Fibroblast of lung (primary cell): ENCODE measurements around the gene DLK1.

Source experiments
- EZH2 ChIP-seq: IDR thresholded peaks from 2 replicates; pipeline ENCODE4 v1.5.1; 2012; ENCODE audit warnings: low read length, control low read depth, mild to moderate bottlenecking; ENCODE audit errors: missing control alignments
- TF ChIP-seq, protein P1 (sequence below), 2 donors: IDR thresholded peaks in 1 of 2; conservative IDR thresholded peaks in 1 of 2; 1 replicate in 1 of 2; 2 replicates in 1 of 2; pipeline ENCODE4 v1.5.1; 2011 to 2012; ENCODE audit warnings: low read length in 2 of 2, control low read depth in 1 of 2, inconsistent platforms in 1 of 2, low read depth in 1 of 2, mild to moderate bottlenecking in 1 of 2

DNA sequence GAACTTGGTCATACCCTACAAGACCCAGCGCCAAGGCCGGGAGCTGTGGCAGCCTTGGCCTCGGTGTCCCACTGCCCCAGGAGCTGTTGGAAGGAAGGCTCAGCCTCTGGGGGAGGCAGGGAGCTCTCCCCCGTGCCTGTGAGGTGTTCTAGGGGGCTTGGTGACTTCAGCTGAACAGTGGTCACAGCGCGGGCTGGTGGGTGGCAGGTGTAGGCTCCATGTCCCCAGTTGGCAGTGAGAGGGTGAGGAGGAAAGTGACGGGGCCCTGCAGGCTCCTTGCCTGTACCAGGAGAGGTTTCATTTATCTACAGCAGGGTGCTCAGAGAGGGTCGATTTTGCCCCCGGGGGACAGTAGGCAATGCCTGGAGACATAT, 47.5 kb downstream of the DLK1 start:
- no peak for TF ChIP-seq EZH2
- TF ChIP-seq, protein P1, sequence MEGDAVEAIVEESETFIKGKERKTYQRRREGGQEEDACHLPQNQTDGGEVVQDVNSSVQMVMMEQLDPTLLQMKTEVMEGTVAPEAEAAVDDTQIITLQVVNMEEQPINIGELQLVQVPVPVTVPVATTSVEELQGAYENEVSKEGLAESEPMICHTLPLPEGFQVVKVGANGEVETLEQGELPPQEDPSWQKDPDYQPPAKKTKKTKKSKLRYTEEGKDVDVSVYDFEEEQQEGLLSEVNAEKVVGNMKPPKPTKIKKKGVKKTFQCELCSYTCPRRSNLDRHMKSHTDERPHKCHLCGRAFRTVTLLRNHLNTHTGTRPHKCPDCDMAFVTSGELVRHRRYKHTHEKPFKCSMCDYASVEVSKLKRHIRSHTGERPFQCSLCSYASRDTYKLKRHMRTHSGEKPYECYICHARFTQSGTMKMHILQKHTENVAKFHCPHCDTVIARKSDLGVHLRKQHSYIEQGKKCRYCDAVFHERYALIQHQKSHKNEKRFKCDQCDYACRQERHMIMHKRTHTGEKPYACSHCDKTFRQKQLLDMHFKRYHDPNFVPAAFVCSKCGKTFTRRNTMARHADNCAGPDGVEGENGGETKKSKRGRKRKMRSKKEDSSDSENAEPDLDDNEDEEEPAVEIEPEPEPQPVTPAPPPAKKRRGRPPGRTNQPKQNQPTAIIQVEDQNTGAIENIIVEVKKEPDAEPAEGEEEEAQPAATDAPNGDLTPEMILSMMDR (conservative IDR thresholded peaks at IDR 0.05 in 1 of 2, IDR thresholded peaks at IDR 0.05 in 1 of 2; ENCODE audit: low read depth in 1 of 2, low read length in 2 of 2): no peak
